ENCODE results near the gene ST8SIA6.

The ST8SIA6 gene

DNA sequence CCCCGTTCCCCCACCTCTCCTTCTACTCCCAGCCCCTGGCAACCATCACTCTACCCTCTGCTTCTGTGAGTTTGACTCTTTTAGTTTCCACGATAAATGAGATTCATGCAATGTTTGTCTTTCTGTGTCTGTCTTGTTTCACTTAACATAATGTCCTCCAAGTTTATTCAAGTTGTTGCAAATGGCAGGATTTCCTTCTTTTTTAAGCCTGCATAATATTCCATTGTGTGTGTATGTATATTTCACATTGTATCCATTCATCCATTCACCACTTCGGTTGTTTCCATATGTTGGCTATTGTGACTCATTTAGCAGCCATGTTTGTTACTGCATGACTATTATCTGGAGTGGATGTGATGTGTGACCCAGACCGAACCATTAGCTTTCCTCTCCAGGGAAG, 162.0 kb downstream of the ST8SIA6 start:
- DNase-seq (ENCODE audit: low read depth): no peak
- H3K4me3 ChIP-seq (ENCODE audit: low read length): no peak overlapping the region

DNA sequence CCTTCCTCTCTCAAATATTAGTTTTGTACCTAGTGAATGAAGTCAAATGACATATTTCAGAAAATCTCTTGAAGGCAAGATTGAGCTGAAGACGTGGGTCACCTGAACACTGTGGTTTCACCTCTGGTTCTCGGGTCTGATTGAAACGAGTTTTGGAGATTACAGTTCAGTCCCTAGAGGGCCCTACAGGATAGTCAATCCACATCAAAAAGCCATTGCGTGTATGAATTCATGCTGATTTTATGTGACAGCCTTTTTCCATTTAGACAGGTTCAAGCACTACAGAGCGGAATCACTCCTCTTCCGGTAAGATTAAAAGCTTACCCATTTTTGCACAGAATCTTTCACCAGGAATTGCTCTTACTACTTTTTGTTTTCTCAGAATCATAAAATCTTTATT, 164.2 kb downstream of the ST8SIA6 start:
- no peak for DNase-seq (ENCODE audit: low read depth)
- TF ChIP-seq, protein P1, sequence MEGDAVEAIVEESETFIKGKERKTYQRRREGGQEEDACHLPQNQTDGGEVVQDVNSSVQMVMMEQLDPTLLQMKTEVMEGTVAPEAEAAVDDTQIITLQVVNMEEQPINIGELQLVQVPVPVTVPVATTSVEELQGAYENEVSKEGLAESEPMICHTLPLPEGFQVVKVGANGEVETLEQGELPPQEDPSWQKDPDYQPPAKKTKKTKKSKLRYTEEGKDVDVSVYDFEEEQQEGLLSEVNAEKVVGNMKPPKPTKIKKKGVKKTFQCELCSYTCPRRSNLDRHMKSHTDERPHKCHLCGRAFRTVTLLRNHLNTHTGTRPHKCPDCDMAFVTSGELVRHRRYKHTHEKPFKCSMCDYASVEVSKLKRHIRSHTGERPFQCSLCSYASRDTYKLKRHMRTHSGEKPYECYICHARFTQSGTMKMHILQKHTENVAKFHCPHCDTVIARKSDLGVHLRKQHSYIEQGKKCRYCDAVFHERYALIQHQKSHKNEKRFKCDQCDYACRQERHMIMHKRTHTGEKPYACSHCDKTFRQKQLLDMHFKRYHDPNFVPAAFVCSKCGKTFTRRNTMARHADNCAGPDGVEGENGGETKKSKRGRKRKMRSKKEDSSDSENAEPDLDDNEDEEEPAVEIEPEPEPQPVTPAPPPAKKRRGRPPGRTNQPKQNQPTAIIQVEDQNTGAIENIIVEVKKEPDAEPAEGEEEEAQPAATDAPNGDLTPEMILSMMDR (conservative IDR thresholded peaks at IDR 0.05; ENCODE audit: low read length): peak; percentile 23
- no peak overlapping the region for H3K4me3 ChIP-seq (ENCODE audit: low read length)

More for the DNA sequence above, 162.0 kb downstream of the ST8SIA6 start:
- TF ChIP-seq, protein P1 (conservative IDR thresholded peaks at IDR 0.05; ENCODE audit: low read length): no peak

DNA sequence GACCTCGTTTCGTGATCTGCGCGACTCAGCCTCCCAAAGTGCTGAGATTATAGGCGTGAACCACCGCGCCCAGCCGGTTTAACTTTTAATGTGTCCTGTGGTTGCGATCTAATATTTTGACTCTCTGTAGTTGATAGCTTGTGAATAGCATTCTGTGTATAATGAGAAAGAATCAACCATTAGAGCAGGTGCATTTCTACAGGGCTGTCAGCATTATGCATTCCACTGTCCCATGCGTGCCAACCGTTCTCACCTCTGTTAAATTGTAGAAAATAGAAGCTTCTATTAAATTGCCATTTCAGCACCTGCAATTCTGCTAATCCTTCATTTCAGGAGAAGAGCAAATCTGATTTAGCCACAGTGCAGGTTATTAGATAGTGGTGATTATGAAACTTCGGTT, 164.6 kb downstream of the ST8SIA6 start:
- H3K4me3 ChIP-seq (ENCODE audit: low read length): no peak overlapping the region
- TF ChIP-seq, protein P1 (conservative IDR thresholded peaks at IDR 0.05; ENCODE audit: low read length): no peak

DNA sequence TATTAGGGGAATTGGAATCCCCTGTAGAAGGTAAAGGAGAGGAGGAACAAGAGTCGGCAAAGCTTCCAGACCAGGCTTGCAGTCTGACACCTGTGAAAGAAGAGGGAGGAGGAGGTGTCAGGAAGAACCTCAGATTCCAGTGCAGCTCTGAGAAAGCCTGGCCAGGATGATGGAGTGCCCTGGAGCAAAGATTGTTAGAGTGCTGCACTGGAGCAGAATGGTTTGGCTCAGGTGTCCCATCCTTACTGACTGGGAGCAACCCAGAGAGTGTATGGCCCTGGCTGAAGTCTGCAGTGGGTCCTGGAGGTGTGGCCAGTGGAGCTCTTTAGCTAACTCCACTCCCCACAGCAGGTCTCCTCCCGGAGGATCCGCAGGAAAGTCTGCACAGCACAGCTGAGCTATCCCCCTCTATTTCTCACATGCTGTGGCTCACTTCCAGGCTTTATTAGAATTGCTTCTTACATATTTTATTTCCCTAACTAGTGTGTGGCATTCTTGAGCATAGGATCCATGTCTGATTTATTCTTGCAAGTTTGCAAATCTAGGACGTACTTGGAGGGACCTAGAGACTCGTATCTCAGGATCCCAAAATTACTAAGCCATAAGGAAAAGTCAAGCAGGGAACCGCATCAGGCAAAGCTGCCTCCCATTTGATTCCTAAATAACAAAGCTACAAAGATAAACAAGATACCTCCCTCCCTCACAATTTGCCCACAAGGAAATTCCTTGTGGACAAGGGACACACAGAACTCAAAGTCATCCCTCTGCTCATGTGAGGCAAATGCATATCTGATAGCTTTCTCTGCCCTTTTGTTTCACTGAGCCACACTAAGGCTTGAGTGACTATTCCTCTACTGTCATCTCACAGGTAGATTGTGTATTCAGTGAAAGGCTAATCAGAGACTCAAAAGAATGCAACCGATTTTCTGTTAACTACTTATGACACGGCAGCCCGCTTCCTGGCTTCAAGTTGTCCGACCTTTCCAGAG, 167.5 kb downstream of the ST8SIA6 start:
- TF ChIP-seq, protein P1 (conservative IDR thresholded peaks at IDR 0.05; ENCODE audit: low read length): no peak
- no peak for DNase-seq (ENCODE audit: low read depth)
- no peak overlapping the region for H3K4me3 ChIP-seq (ENCODE audit: low read length)

More for the DNA sequence above, 164.6 kb downstream of the ST8SIA6 start:
- no peak for DNase-seq (ENCODE audit: low read depth)

DNA sequence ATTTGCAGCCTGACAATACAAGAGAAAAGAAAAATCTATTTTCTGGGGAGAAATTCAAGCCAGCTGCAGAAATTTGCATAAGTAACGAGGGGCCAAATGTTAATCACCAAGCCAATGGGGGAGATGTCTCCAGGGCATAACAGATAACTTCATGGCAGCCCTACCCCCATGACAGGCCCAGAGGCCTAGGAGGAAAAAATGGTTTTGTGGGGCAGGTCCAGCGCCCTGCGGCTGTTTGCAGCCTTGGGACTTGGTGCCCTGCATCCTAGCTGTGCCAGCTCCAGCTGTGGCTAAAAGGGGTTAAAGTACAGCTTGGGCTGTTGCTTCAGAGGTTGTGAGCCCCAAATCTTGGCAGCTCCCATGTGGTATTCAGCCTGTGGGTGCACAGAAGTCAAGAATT, 172.1 kb downstream of the ST8SIA6 start:
- DNase-seq (ENCODE audit: low read depth): no peak
- no peak overlapping the region for H3K4me3 ChIP-seq (ENCODE audit: low read length)
- TF ChIP-seq, protein P1 (conservative IDR thresholded peaks at IDR 0.05; ENCODE audit: low read length): no peak

DNA sequence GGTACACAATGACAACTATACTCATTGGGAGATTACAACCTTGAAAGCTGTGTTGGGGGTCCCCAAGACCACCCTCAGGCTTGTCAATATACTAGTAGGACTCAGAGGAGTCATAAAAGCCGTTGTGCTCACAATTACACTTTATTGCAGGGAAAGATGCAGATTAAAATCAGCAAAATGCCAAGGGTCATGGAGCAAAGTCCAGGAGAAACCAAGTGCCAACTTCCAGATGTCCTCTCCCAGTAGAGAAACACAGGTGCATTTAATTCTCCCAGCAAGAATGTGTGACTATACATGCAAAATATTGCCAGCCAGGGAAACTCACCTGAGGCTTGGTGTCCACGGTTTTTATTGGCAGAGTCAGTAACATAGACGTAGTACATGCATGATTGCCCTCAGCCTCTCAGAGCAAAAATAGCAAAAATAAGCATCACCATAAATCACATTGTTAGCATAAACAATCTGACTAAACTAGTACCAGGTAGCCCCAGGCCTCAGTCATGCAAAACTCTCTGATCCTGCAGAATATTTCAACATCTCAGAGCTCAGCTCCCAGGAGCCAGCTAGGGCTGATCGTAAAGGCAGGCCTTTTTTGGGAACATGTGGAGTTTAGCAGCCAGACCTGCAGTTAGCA, 175.7 kb downstream of the ST8SIA6 start:
- no peak overlapping the region for H3K4me3 ChIP-seq (ENCODE audit: low read length)
- TF ChIP-seq, protein P1 (conservative IDR thresholded peaks at IDR 0.05; ENCODE audit: low read length): no peak
- DNase-seq (ENCODE audit: low read depth): no peak
